ENCODE measurements around the gene SLC25A31. TPM values are rescaled to one million over a fixed set of nuclear protein-coding genes. Genes with fewer than 3 reads are reported as not detected.
A peak's percentile ranks its signal among the peaks of the same experiment; 100 is the strongest.

The SLC25A31 gene
- total RNA-seq, 1 experiment from 2014 or later = not detected

DNA sequence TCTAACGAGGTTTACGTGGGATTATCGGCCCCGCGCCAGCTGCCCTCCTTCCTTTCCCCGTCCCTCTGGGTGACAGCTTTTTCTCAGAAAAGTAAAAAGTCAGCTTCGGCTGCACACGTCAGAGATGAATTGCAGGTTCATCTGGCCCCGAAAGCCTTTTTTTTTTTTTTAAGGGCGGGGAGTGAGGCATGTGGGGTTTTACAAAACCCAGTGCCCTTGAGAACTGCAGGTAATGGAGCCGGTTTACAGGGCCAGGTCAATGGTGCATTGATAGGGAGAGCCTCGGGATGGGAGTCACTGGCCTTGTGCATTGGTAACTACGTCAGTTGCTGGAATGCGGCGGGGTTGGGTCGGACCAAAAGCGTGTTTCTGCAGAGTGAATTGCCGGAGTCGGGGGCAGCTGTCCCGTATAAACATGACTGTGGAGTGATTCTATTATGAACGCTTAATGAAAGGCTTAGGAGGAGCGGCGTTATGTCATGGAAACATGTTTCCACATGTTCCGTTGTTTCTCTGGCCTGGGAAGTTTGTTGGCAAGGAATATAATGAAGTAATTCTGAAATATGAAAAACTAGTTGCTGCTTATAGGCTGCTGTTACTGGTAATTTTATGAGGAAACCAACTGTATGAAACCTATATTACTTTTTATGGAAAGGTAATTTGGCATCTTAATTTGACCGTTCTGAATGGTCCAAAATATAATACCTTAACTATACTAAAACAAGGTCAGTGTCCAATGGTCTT, 53.0 kb downstream of the SLC25A31 start:
- POLR2A ChIA-PET (ENCODE audit: unreplicated experiment) = interaction anchor here (0.6 kb wide), 1 partner anchor 105 kb away, joined by 3 read pairs; no protein-coding TSS in a partner anchor
- intact Hi-C loops (cut with micrococcal nuclease; ENCODE audit: unreplicated experiment) = loop anchor here (5.0 kb wide), 2 partner anchors 151 to 279 kb away; partner anchors contain the start of genes INTU and LARP1B
- Histone ChIP-seq H3K79me2 (ENCODE audit: low read depth) (peaks cover 47% of the 10 kb centered on the region), H3K4me2 (peak overlapping the region; percentile 85), H4K20me1 (ENCODE audit: insufficient read depth) (no peaks in the 10 kb centered on the region), H2AFZ (peak overlapping the region; percentile 98), H3K9me2 (ENCODE audit: insufficient read depth) (no peaks in the 10 kb centered on the region), H3K27ac (peak overlapping the region; percentile 25), H3K27me3 (ENCODE audit: insufficient read depth, low read depth) (no peaks in the 10 kb centered on the region), H3F3A (ENCODE audit: insufficient read depth, low read depth) (peaks cover 7% of the 10 kb centered on the region; the same call in 1 of the 2 replicates), H3K4me3 (peak overlapping the region; percentile 84), H3K9me3 (ENCODE audit: insufficient read depth, low read depth) (no peaks in the 10 kb centered on the region), H3K4me1 (replicated peaks; ENCODE audit: insufficient read depth) (peaks cover 25% of the 10 kb centered on the region), H3K36me3 (ENCODE audit: low read depth) (no peaks in the 10 kb centered on the region)
- CTCF ChIA-PET = no interaction called here
- DNase-seq = peak; percentile 26 to 82
- TF ChIP-seq EZH2 (IDR thresholded peaks at IDR 0.05; ENCODE audit: low read depth) = no peak
- TF ChIP-seq, protein P1, sequence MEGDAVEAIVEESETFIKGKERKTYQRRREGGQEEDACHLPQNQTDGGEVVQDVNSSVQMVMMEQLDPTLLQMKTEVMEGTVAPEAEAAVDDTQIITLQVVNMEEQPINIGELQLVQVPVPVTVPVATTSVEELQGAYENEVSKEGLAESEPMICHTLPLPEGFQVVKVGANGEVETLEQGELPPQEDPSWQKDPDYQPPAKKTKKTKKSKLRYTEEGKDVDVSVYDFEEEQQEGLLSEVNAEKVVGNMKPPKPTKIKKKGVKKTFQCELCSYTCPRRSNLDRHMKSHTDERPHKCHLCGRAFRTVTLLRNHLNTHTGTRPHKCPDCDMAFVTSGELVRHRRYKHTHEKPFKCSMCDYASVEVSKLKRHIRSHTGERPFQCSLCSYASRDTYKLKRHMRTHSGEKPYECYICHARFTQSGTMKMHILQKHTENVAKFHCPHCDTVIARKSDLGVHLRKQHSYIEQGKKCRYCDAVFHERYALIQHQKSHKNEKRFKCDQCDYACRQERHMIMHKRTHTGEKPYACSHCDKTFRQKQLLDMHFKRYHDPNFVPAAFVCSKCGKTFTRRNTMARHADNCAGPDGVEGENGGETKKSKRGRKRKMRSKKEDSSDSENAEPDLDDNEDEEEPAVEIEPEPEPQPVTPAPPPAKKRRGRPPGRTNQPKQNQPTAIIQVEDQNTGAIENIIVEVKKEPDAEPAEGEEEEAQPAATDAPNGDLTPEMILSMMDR (conservative IDR thresholded peaks at IDR 0.05) = no peak
- no TSS peak for BruUV-seq (replicated peaks)

DNA sequence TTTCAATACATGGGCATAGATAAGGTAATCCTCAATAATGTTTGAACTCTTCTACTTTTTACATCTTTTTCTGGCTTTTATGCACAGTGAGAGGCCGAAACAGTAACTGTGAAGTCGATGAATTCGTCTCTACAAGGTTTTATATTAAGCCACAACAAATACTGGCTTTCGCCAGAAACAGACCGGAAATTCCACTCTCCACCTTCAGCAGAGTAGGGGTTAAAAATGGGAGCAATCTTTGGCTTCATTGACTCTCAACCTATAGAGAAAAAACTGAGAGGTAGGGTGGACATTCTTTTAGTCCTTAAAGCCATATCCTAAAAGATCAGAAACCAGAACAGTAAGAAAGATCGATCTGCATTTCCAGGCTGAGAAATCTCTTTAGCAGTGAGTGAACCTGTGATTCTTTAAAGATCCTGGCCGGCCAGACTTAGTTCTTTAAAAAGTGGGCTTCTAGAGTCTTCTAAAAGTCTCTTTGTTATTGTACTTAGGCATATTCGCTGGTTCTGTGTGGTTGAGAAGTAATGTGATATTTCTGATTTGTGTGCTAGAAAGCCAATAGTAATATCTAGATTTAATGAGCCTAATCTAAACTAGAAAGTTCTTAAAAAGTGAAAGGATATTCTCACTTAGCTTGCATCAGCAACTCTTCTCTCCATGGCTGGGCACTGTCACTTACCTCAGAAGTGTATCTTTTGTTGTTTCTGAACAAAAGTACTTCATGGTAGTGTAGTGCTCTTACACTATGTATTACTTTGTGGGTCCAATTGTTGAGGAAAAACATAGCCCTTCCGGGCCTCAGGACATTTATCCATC, 54.0 kb downstream of the SLC25A31 start:
- Histone ChIP-seq H3K36me3 (ENCODE audit: low read depth) (no peaks in the 10 kb centered on the region), H3K27ac (peak overlapping the region; percentile 25), H3F3A (ENCODE audit: insufficient read depth, low read depth) (peaks cover 7% of the 10 kb centered on the region; the same call in 1 of the 2 replicates), H2AFZ (peak overlapping the region; percentile 98), H3K4me1 (replicated peaks; ENCODE audit: insufficient read depth) (peaks cover 25% of the 10 kb centered on the region), H3K79me2 (ENCODE audit: low read depth) (peaks cover 57% of the 10 kb centered on the region), H3K4me3 (peak overlapping the region; percentile 84), H3K9me2 (ENCODE audit: insufficient read depth) (no peaks in the 10 kb centered on the region), H4K20me1 (ENCODE audit: insufficient read depth) (no peaks in the 10 kb centered on the region), H3K4me2 (peak overlapping the region; percentile 85), H3K27me3 (ENCODE audit: insufficient read depth, low read depth) (no peaks in the 10 kb centered on the region), H3K9me3 (ENCODE audit: insufficient read depth, low read depth) (no peaks in the 10 kb centered on the region)
- POLR2A ChIA-PET (ENCODE audit: unreplicated experiment) = no interaction called here
- BruUV-seq (replicated peaks) = no TSS peak
- CTCF ChIA-PET = no interaction called here
- no peak for DNase-seq
- TF ChIP-seq, protein P1 (conservative IDR thresholded peaks at IDR 0.05) = no peak
- no peak for TF ChIP-seq EZH2 (IDR thresholded peaks at IDR 0.05; ENCODE audit: low read depth)
- intact Hi-C loops (cut with micrococcal nuclease; ENCODE audit: unreplicated experiment) = loop anchor here (5.0 kb wide), 2 partner anchors 152 to 278 kb away; partner anchors contain the start of genes INTU and LARP1B

DNA sequence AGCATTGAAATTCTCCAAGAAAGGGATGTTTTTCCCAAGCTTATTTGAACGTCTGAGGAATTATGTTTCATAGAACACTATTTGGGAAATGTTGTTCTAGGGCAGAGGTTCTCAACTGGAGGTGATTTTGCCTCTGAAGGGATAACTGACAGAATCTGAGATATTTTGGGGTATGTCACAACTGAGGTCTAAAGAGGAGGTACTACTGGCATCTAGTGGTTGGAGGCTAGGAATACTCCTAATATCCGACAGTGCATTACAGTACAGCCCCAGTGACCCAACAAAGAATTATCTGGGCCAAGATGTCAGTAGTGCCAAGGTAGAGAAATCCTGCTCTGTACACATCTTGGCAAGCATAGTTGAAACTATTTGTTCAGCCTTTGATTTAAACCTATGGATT, 58.3 kb downstream of the SLC25A31 start:
- no peaks in the 10 kb centered on the region for H4K20me1 ChIP-seq (ENCODE audit: insufficient read depth)
- H3K36me3 ChIP-seq (ENCODE audit: low read depth) = no peaks in the 10 kb centered on the region
- no peak overlapping the region for H3K27ac ChIP-seq
- H3K9me2 ChIP-seq (ENCODE audit: insufficient read depth) = no peaks in the 10 kb centered on the region
- ChIA-PET POLR2A (ENCODE audit: unreplicated experiment) (no interaction called here), CTCF (no interaction called here)
- no peak for TF ChIP-seq EZH2 (IDR thresholded peaks at IDR 0.05; ENCODE audit: low read depth)
- TF ChIP-seq, protein P1 (conservative IDR thresholded peaks at IDR 0.05) = peak; percentile 61; the same call in 1 of the 2 replicates
- peaks cover 15% of the 10 kb centered on the region for H3K4me1 ChIP-seq (replicated peaks; ENCODE audit: insufficient read depth)
- intact Hi-C loops (cut with micrococcal nuclease; ENCODE audit: unreplicated experiment) = no loop called here
- H3K9me3 ChIP-seq (ENCODE audit: insufficient read depth, low read depth) = no peaks in the 10 kb centered on the region
- no peak overlapping the region for H3K4me3 ChIP-seq
- no TSS peak for BruUV-seq (replicated peaks)
- no peaks in the 10 kb centered on the region for H3K27me3 ChIP-seq (ENCODE audit: insufficient read depth, low read depth)
- no peak for DNase-seq
- H2AFZ ChIP-seq = no peak overlapping the region
- H3F3A ChIP-seq (ENCODE audit: insufficient read depth, low read depth) = no peaks in the 10 kb centered on the region; the same call in 1 of the 2 replicates
- H3K79me2 ChIP-seq (ENCODE audit: low read depth) = peaks cover 58% of the 10 kb centered on the region
- no peak overlapping the region for H3K4me2 ChIP-seq
